ENCODE data around the gene PBXIP1. TPM values are rescaled to one million over a fixed set of nuclear protein-coding genes. Genes with fewer than 3 reads are reported as not detected.

Gene PBXIP1
- total and polyA plus RNA-seq, 2 experiments from 2014 or later = 26.4 to 70.4 TPM

DNA sequence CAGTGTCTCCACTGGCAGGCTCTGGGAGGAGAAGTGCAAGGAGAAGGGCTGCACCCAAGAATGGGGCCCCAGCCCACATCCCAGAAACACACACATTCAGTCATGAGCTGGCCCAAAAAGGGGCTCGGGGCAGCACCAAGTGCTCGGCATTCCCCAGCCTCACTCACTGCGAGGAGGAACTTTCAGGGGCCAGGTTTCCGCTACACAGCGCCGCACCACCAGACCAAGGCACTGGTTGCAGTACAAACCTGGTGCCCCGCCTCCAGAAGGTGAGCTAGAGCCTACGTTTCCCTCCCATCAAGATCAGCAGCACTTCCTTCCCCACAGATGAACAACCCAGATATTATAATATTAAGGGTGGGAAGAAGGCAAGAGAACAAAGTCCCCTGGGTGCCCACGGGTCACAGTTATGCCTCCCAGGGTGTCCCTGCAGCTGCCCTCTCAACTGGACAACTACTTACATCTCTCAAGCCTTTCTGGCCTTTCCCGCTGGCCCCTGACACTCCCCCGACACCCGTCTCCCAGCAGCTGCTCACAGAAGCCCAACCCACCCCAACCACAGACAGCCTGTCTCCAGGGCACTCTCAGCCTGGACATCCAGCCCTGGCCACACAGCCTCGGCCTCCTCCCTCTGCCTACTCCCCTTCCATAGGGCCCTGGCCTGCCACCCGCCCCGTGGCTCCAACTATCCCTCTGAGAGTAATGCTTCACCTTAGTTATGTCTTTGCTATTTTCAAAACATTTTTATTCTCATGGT lies 3.8 kb downstream of the PBXIP1 start:
- TF ChIP-seq EZH2 (IDR thresholded peaks at IDR 0.05; ENCODE audit: insufficient read depth, poor library complexity, severe bottlenecking) (no peak), EZH2phosphoT487 (IDR thresholded peaks at IDR 0.05; ENCODE audit: insufficient read depth, low read depth) (no peak)

DNA sequence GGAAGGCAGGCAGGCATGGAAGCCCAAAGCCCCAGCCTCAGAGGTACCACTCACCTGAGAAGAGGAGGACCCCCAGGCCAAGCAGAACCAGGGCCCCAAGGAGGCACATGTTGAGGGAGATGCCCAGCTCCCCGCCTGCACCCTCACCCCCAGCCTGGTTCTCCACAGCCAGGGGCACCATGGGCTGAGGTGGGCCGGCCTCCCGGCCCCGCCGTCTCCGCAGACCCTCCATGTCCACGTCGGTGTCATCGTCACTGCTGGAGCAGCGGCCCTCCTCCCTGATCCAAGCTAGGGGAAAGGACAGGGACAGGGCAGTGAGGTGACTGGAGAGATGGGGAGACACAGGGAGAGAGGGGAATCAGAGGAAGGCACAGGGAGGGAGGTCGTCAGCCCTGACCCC lies 7.8 kb downstream of the PBXIP1 start:
- Histone ChIP-seq H3K9me2 (ENCODE audit: insufficient read depth) (no peaks in the 10 kb centered on the region), H3K9ac (no peak overlapping the region), H3K27me3 (replicated peaks; ENCODE audit: insufficient read depth) (no peaks in the 10 kb centered on the region), H3K79me2 (ENCODE audit: insufficient read depth) (no peaks in the 10 kb centered on the region), H3F3A (ENCODE audit: insufficient read depth) (no peaks in the 10 kb centered on the region), H3K4me1 (ENCODE audit: insufficient read depth) (no peaks in the 10 kb centered on the region), H3K9me3 (ENCODE audit: low read depth) (no peaks in the 10 kb centered on the region), H3K36me3 (ENCODE audit: low read depth) (no peaks in the 10 kb centered on the region), H2AFZ (no peak overlapping the region), H3K27ac (no peak overlapping the region), H3K4me3 (no peak overlapping the region), H3K4me2 (ENCODE audit: unreplicated experiment) (no peak overlapping the region), H4K20me1 (ENCODE audit: insufficient read depth) (no peaks in the 10 kb centered on the region)
- TF ChIP-seq EZH2 (IDR thresholded peaks at IDR 0.05; ENCODE audit: insufficient read depth, poor library complexity, severe bottlenecking) (no peak), EZH2phosphoT487 (IDR thresholded peaks at IDR 0.05; ENCODE audit: insufficient read depth, low read depth) (no peak)
- in situ Hi-C loops (cut with MboI) = no loop called here
- DNase-seq = no peak
- 78 to 83% methylated on average over 11 of the region's 11 CpGs for WGBS, 2 experiments (ENCODE audit: low coverage in 1 of 2, low lambda C conversion rate in 2 of 2, missing lambda C conversion rate in 2 of 2)

More for the DNA sequence above, 3.8 kb downstream of the PBXIP1 start:
- no peak overlapping the region for H3K4me3 ChIP-seq
- H3K9me2 ChIP-seq (ENCODE audit: insufficient read depth) = no peaks in the 10 kb centered on the region
- no peak overlapping the region for H3K27ac ChIP-seq
- H3F3A ChIP-seq (ENCODE audit: insufficient read depth) = peaks cover 9% of the 10 kb centered on the region
- no peak overlapping the region for H3K9ac ChIP-seq
- H3K27me3 ChIP-seq (replicated peaks; ENCODE audit: insufficient read depth) = no peaks in the 10 kb centered on the region
- H3K79me2 ChIP-seq (ENCODE audit: insufficient read depth) = 0 out of 2 replicates have a peak, but pooled peaks cover 14% of the 10 kb centered on the region
- H3K36me3 ChIP-seq (ENCODE audit: low read depth) = no peaks in the 10 kb centered on the region
- peaks cover 16% of the 10 kb centered on the region for H3K4me1 ChIP-seq (ENCODE audit: insufficient read depth)
- H3K9me3 ChIP-seq (ENCODE audit: low read depth) = no peaks in the 10 kb centered on the region
- in situ Hi-C loops (cut with MboI) = no loop called here
- H3K4me2 ChIP-seq (ENCODE audit: unreplicated experiment) = no peak overlapping the region
- 63 to 68% methylated on average over 14 to 15 of the region's 15 CpGs for whole genome bisulfite sequencing, 2 experiments (ENCODE audit: low coverage in 1 of 2, low lambda C conversion rate in 2 of 2, missing lambda C conversion rate in 2 of 2)
- no peak overlapping the region for H2AFZ ChIP-seq
- H4K20me1 ChIP-seq (ENCODE audit: insufficient read depth) = no peaks in the 10 kb centered on the region
- DNase-seq = no peak

GRCh38 chr1:154945962-154946850 lies 9.7 kb downstream of the PBXIP1 start:
- Histone ChIP-seq H3K4me2 (ENCODE audit: unreplicated experiment) (no peak overlapping the region), H3K27me3 (replicated peaks; ENCODE audit: insufficient read depth) (no peaks in the 10 kb centered on the region), H3K79me2 (ENCODE audit: insufficient read depth) (no peaks in the 10 kb centered on the region), H3K27ac (no peak overlapping the region), H3K4me1 (ENCODE audit: insufficient read depth) (no peaks in the 10 kb centered on the region), H3F3A (ENCODE audit: insufficient read depth) (no peaks in the 10 kb centered on the region), H3K4me3 (no peak overlapping the region), H4K20me1 (ENCODE audit: insufficient read depth) (no peaks in the 10 kb centered on the region), H3K36me3 (ENCODE audit: low read depth) (no peaks in the 10 kb centered on the region), H3K9me3 (ENCODE audit: low read depth) (no peaks in the 10 kb centered on the region), H2AFZ (no peak overlapping the region), H3K9me2 (ENCODE audit: insufficient read depth) (no peaks in the 10 kb centered on the region), H3K9ac (no peak overlapping the region)
- TF ChIP-seq EZH2 (IDR thresholded peaks at IDR 0.05; ENCODE audit: insufficient read depth, poor library complexity, severe bottlenecking) = no peak
- WGBS, 2 experiments (ENCODE audit: low coverage in 1 of 2, low lambda C conversion rate in 2 of 2, missing lambda C conversion rate in 2 of 2) = 84 to 85% methylated on average over 17 of the region's 17 CpGs
- in situ Hi-C loops (cut with MboI) = no loop called here
- no peak for DNase-seq

DNA sequence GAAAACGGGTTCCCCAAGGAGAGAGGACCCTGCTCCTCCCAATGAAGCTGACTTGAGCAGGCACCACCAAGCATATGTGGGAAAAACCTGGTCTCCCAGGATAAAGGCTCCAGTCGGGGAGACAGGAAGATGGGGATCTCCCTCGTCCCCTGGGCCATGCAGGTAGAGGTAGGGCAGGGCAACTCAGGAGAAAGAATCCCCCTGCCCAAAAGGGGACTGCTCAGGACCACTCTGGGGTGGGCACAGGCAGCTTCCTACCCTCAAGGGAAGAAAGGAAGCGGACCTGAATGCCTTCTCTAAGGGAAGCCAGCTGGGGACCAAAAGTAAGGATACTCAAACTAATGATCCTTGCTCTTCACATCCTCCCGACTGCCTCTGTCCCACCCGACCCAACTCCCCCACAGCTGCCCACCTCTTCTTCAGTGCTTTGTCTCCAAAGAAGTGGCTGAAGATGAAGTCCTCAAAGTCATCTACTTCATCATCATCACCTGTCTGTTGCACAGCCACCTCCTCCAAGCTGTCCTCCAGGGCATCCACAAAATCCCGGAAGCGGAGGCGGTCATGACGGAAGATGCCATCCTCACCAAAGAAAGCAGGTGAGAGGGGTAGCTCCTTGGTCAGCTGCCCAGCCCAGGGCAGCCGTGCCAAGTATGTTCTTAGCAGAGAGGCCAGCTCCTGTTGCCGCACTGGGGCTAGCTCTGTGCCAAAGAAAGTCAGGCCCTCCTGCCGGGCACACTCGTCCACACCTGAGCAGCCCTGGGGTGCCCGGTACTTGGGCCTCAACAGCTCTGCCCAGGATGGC lies 10.5 kb downstream of the PBXIP1 start:
- H3K4me1 ChIP-seq (ENCODE audit: insufficient read depth) = no peaks in the 10 kb centered on the region
- WGBS, 2 experiments (ENCODE audit: low coverage in 1 of 2, low lambda C conversion rate in 2 of 2, missing lambda C conversion rate in 2 of 2) = 67 to 76% methylated on average over 14 to 15 of the region's 15 CpGs
- H3K36me3 ChIP-seq (ENCODE audit: low read depth) = no peaks in the 10 kb centered on the region
- H3K9me3 ChIP-seq (ENCODE audit: low read depth) = no peaks in the 10 kb centered on the region
- no peaks in the 10 kb centered on the region for H3K27me3 ChIP-seq (replicated peaks; ENCODE audit: insufficient read depth)
- H3K4me3 ChIP-seq = no peak overlapping the region
- H3F3A ChIP-seq (ENCODE audit: insufficient read depth) = no peaks in the 10 kb centered on the region
- no peak overlapping the region for H3K27ac ChIP-seq
- no peaks in the 10 kb centered on the region for H3K79me2 ChIP-seq (ENCODE audit: insufficient read depth)
- H3K4me2 ChIP-seq (ENCODE audit: unreplicated experiment) = no peak overlapping the region
- H4K20me1 ChIP-seq (ENCODE audit: insufficient read depth) = no peaks in the 10 kb centered on the region
- no peak overlapping the region for H3K9ac ChIP-seq
- in situ Hi-C loops (cut with MboI) = no loop called here
- no peak for TF ChIP-seq EZH2 (IDR thresholded peaks at IDR 0.05; ENCODE audit: insufficient read depth, poor library complexity, severe bottlenecking)
- no peak for TF ChIP-seq EZH2phosphoT487 (IDR thresholded peaks at IDR 0.05; ENCODE audit: insufficient read depth, low read depth)
- no peak overlapping the region for H2AFZ ChIP-seq
- DNase-seq = no peak
- H3K9me2 ChIP-seq (ENCODE audit: insufficient read depth) = no peaks in the 10 kb centered on the region

Measured in GM23248 (cell line).